Heart left ventricle (tissue), 13 donors: ENCODE measurements around the gene CD8A.

Source experiments
- CTCF ChIP-seq, 12 donors: fragments of 200-600 bp; sonication (generic) in 4 of 12; IDR thresholded peaks; one replicate each; pipeline versions ENCODE4 v1.5.0 to v1.8.0; 2018 to 2022; ENCODE audit warnings: antibody characterized with exemption in 12 of 12, mild to moderate bottlenecking in 5 of 12
- POLR2A ChIP-seq, 2 donors: fragments of 450-650 bp; IDR thresholded peaks; one replicate each; pipeline ENCODE4 v1.6.1; 2017; ENCODE audit warnings: antibody characterized with exemption in 2 of 2, mild to moderate bottlenecking in 2 of 2, moderate library complexity in 2 of 2
- donor health status: ischemic (EF 13 %, LVEDD 7.1; RV severe dilation, severe dysfunction).
- donor health status: DM: no; HTN: yes; CAD: no.
- donor health status: DM: no; HTN: no; CAD: no.
- donor health status: ischemic (EF 25% LVEDD 6.9; RV normal size, moderate dysfunction).
- donor health status: ischemic (EF 25% LVEDD 5.7; RV mildly dilated, moderate dysfunction).
- donor health status: ischemic (EF 35%, LVEDD 5.7; RV mildly dilated, moderate dysfunction).
- donor health status: nonischemic (EF 11% LVEDD 7.7; RV severe dilation, severe dysfunction).
- donor health status: DM: yes; HTN: yes; CAD: no.
- donor health status: PGD.
- donor health status: ischemic (EF 29% LVEDD 5.4; RV normal size, mild dysfunction).
- donor health status: nonischemic (EF 23%, LVEDD 6.1; RV moderate dilation, normal function).

DNA sequence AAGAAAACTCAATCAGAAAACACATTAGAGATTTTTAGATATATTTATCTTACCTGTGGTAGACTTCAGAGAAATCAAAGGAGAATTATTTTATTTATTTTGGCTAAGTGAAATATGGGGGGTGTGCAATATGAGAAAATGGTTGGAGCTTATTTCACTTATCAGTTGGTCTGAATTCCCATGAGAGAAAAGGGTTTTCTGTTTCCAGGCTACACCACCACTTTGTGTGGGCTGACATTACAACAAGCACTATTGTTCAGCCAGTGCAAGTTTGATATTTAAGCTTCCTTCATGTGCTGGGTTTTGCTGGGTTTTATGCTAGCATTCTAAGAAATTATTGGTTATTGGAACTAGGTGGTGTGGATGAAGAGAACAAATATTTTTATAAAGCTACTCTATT, 37.1 kb downstream of the CD8A start:
- TF ChIP-seq CTCF (IDR thresholded peaks at IDR 0.05): no peak
- no peak for TF ChIP-seq POLR2A (IDR thresholded peaks at IDR 0.05)
